GM03348 (cell line): ENCODE measurements around the gene SAMD4A.
A peak's percentile ranks its signal among the peaks of the same experiment; 100 is the strongest.

Experiments
- DNase-seq: peaks from one replicate; pipeline ENCODE4 v3.0.0; 2012; ENCODE audit warnings: low spot score

The SAMD4A gene

DNA sequence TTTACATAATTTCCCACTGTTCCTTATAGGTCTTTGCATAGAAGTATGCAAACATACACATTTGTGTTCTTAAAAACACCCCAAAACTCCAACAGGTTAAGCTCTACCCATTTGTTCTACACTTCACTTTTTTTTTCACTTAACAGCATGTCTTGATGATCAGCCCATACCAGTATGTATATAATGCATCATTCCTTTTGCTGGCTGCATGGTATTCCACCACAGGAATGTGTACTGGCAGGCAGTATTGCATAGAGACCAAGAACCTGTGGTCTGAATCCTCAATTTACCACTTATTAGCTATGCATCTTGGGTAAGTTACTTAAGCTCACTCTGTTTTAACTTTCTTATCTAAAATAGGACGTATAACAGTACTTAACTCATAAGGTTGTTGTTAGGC is 65.5 kb downstream of the SAMD4A start:
- no peak for DNase-seq

DNA sequence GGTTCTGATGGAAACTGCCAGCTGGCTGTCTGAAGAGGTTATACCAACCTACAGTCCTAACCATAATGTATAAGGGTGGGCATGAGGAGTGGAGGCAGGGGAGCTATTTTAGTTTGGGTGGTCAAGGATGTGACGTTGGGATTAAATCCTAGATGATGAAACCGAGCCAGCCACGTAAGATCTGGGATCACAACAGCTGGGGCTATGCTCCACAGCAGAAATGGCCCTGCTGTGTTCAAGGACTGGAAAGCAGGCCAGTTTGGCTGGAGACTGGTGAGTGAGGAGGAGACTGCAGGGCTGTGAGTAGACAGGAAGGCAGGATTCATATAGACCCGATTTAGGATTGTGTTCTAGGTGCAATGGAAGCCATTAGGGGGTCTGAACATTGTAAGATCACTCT is 66.1 kb downstream of the SAMD4A start:
- no peak for DNase-seq

DNA sequence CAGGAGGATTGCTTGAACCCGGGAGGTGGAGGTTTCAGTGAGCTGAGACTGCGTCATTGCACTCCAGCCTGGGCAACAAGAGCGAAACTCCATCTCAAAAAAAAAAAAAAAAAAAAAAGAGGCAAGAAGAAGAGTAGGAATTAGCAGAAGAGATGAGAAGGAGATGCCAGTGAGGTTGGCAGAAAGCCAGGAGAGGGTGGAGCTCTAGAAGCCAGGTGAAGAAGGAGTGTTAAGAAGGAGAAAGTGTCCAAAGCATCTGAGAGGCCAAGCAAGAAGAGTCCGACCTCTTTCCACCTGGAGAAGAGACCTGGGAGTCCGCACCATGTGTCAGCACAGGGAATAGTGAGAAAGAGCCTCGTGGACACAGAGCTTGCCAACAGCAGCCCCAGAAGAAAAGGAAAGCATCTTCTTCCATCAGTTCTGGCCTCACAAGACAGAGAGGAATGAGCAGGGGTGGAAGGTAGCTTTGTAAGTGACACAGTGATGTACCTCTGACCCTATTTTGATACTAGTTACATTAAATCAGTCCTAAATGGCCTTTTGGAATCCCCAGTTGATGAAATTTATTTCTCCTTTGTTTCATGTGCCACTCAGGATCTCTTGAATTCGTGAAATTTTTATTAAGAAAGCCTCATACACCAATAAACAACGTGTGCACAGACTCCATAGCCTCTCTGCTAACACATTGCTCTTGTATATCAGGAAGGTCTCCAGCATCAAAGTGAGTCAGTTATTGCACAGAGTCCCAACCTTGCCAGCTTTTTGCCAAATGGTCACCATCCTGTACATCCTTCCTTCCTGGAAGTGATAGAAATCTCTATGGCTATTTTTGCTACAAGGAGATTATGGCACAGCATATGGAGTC is 70.6 kb downstream of the SAMD4A start:
- no peak for DNase-seq

- no peak for DNase-seq
Measured at GRCh38 chr14:54638135-54638446, 71.2 kb downstream of the SAMD4A start.

DNA sequence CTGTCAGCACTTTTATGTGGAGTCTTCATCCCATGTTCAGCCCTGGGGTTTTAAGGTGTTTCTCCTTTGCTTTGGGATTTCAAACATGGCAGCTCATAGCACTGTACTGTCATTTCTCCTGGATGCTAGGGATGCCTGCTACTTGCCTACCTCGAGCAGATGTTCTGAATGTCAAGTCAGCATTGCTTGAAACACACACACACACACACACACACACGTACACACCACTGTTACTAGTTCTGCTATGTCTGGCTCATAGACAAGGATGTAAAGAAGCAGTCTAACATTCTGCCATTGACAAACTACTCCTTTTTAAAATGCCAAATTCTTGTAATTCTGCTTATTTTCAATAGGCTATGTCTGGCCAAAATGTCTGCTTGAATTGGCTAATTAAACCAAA is 72.7 kb downstream of the SAMD4A start:
- DNase-seq, result no peak

- DNase-seq, result peak; percentile 29
Measured at GRCh38 chr14:54640506-54640905, 73.6 kb downstream of the SAMD4A start.

- DNase-seq, result no peak
Measured at GRCh38 chr14:54642121-54642520, 75.2 kb downstream of the SAMD4A start.

DNA sequence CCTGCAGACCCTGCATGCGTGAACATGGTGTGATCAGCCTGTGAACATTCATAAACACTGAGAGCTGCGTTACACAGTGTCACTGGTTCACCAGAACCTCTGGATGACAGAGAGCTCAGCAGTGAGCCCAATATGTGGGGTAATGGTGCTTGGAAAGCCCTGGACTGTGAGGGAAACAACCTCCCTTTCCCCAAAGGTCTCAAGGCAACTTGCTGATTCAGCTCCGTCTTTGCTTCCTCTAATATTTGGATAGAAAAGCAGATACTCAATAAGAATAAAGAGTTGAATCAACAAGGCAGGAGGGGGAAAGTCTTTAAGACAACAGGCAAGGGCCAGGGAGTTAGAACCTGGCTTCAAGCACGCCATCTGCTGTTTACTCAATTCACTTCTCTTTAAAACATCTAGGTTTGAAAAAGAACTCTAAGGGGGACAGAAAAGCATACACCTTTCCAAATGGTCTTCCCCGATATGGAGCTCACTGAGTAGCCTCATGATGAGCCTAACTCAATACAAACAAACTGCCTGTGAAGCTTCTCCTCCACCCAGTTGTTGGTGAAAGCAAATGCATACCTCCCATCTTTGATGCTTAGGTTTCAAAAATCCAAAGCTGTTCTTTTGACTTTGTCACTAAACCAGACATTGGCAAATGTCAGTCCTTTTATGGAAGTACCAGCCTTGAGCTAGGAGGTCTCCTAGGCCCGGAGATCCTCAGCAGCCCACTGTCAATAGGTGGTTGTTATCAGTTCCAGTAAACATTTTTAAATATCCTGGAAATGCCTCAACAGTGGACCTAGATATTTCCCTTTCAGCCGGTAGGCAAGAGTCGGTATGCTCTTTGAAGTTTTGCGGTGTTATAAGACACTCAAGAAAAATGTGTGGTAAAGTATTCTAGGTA is 76.1 kb downstream of the SAMD4A start:
- DNase-seq, result no peak

DNA sequence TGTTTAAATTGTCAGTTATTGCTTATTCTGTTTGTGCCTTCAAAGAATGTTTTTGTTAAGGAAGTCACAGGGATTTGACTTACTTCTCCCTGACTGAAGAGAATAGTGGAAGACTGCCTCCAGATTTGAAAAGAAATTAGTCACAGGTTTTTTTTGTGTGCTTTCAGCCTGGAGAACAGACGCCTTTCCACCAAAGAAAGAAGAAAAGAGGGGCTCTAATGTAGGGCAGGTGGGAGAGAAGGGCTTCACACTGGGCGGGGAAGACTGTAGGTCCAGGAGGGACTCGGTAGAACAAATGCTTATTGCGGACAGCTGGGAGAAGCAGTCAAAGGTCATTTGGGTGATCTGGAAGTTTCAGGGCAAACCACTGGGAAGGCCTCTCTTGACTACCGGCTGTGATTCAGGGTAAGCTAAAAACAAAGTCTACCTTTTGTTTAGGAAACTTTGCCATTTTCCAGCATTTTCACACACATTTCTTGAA is 76.8 kb downstream of the SAMD4A start:
- no peak for DNase-seq

DNA sequence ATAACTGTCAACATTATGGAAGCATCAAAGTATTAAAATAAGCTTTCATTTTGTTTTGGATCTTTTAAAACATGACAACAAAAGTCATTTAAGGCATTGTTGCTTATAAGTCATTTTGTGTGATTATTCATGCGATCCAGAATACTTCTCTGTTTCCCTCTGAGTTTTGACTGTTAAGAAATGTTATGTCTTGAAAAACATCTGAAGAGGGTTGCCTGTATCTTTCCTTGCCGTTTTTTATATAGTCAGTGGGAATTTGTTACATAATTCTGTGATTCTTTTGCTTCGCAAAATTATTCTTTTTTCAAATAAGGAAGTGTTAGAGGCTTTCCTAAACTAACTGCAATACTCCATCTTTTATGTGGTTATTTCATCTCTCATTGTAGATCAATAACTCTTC is 78.7 kb downstream of the SAMD4A start:
- no peak for DNase-seq

GRCh38 chr14:54646626-54647025 is 79.7 kb downstream of the SAMD4A start:
- no peak for DNase-seq

- DNase-seq, result no peak
Measured at GRCh38 chr14:54647378-54647777, 80.5 kb downstream of the SAMD4A start.

DNA sequence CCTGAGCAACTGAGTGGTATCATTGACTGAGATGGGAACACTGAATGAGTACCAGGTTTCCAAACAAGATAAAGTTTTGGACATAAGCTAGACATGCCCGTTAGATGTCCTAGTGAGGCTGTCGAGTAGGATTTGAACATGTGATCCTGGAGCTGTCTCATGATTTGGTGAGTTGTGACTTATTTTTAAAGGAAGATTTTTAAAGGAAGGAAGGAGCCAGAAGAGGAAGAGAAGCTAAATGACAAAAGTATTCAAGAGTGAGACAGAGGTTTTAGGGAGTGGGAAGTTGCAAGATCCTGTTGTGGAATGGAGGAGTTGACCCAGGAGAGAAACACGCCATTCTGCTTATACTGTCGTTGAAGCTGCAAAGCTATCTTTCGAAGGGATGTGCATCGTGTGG is 82.1 kb downstream of the SAMD4A start:
- DNase-seq, result no peak

DNA sequence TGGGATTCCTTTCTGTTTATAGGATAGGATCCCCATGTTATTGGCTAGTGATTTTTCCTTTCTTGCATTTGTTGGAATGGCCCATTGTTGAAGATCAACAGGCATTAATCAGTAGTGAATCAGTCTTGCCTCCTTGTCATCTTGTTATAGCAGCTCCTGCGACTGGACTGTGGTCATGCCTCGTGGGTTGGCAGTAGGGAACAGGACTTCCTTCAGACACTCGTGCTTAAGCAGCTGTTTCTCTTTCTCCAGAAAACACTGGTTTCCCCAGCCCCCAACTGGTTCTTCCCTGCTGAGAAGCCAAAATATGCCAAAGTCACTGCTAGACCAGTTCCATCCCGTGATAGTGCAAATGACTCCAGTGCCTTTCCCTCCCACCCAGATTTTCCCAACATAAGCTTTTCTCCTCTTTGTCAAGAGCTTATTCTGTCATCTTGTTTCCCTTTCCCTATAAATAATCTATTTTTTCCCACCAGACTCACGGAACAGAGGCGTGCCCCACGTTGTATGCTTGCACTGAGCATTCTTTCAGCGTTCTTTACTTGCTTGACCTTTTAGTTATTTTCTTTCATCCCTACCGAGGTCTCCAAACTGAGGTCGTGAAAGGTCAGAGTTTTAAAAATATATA is 83.5 kb downstream of the SAMD4A start:
- DNase-seq, result peak; percentile 57

- no peak for DNase-seq
Measured at GRCh38 chr14:54650959-54651351, 84.0 kb downstream of the SAMD4A start.

GRCh38 chr14:54651649-54652048 is 84.7 kb downstream of the SAMD4A start:
- DNase-seq, result no peak

DNA sequence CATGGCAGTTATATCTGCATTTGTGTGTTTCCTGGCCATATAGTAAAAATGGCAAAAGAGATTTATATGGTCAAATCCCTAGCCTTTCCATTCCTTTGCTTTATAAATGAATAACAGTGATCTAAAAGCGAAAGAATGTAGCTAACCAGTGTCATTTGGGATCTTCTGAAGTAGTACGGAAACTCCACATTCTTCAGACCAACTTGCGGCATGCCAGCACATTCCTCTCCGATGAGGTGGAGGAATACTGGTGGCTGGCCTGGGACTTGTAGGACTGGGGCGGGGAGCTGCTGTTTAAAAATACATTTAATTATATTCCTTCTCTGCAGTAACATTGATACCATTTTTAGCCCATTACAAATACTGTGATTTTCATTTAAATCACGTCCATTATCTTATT is 85.3 kb downstream of the SAMD4A start:
- peak; percentile 90 for DNase-seq

GRCh38 chr14:54652605-54653052 is 85.7 kb downstream of the SAMD4A start:
- DNase-seq, result peak; percentile 29

GRCh38 chr14:54653712-54654469 is 87.0 kb downstream of the SAMD4A start:
- DNase-seq, result peak; percentile 55

GRCh38 chr14:54654605-54655004 is 87.7 kb downstream of the SAMD4A start:
- no peak for DNase-seq

- DNase-seq, result no peak
Measured at GRCh38 chr14:54658836-54659235, 91.9 kb downstream of the SAMD4A start.

DNA sequence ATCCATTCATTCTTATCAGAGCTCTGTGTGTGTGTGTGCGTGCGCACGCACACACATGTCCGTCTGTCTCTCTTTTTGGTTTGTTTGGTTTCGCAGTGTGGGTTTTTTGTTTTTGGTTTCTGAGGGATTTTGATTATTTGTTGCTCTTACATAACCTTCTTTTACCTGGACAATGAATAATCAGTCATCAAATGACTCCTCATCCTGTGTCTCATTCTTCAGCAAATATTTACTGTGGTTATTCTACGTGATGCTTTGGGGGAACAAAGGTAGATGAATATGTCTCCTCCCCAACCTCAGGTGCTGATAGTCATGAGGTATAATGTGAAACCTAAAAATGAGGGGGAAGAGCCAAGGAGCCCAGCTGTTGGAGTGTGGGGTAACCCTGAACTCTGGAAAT is 92.4 kb downstream of the SAMD4A start:
- no peak for DNase-seq
